ENCODE results near the gene AGMO. TPM values are rescaled to one million over a fixed set of nuclear protein-coding genes. Genes with fewer than 3 reads are reported as not detected.

The AGMO gene
- total and polyA plus RNA-seq, 10 of the 15 experiments (the other 5 are each of a cell fraction or from before 2014, with no cell fraction given) = 0.11 to 0.29 TPM; not detected in 8

DNA sequence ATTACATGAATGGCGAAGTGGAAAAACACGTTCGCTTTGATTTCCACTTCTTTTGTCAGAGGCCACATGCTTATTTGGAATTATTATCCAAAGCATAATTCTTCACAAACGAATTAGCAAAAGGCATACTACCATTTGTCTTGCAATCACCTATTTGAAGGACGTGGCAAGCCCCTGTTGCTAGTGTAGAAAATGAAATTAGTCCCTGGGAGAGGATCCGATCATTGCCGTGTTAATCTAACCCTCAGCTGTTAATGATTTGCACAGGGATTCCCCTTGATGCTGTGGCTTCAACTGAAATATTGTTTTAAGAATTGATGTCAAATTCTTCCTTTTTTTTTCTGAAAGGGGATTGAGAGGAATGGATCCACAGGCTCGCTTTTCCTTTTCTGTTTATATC is 4.6 kb downstream of the AGMO start:
- WGBS (ENCODE audit: insufficient coverage, insufficient replicate concordance, low lambda C conversion rate, missing lambda C conversion rate) = 22% methylated on average over 8 of the region's 8 CpGs
- no peak overlapping the region for H3K4me2 ChIP-seq (ENCODE audit: control insufficient read depth, insufficient read depth)
- SMC1A ChIA-PET (ENCODE audit: uncharacterized antibody, unreplicated experiment) = interaction anchor here (0.7 kb wide), 1 partner anchor 74 kb away, joined by 3 read pairs; no protein-coding TSS in a partner anchor

More for the DNA sequence above, 4.6 kb downstream of the AGMO start:
- in situ Hi-C loops (cut with MboI) (no loop called here), intact Hi-C loops (cut with micrococcal nuclease; ENCODE audit: unreplicated experiment) (loop anchor here (5.0 kb wide), 1 partner anchor 95 kb away; no protein-coding TSS in a partner anchor)
- H3K9ac ChIP-seq (ENCODE audit: control insufficient read depth, insufficient read depth, low read length) = no peak overlapping the region
- FAIRE-seq (no peak), DNase-seq (ENCODE audit: low read depth, low spot score) (no peak), ATAC-seq (peak; percentile 78)
- no peak overlapping the region for H2AFZ ChIP-seq (ENCODE audit: control insufficient read depth, low read depth, low read length)
- H3K4me1 ChIP-seq (ENCODE audit: control insufficient read depth, insufficient read depth, low read length) = no peaks in the 10 kb centered on the region
- H3K9me3 ChIP-seq (replicated peaks; ENCODE audit: control insufficient read depth, insufficient read depth, low read length) = no peaks in the 10 kb centered on the region
- H3K36me3 ChIP-seq (ENCODE audit: control insufficient read depth in 2 of 2, insufficient read depth in 2 of 2, low read length in 1 of 2) = no peaks in the 10 kb centered on the region
- ChIA-PET RAD21 (ENCODE audit: unreplicated experiment) (interaction anchor here (1.0 kb wide), 1 partner anchor 23 kb away, joined by 3 read pairs; no protein-coding TSS in a partner anchor), POLR2A (no interaction called here), CTCF (interaction anchor here (1.0 kb wide), 1 partner anchor 167 kb away, joined by 4 read pairs; no protein-coding TSS in a partner anchor)
- H3K27ac ChIP-seq (ENCODE audit: control insufficient read depth, insufficient read depth) = no peak overlapping the region
- TF ChIP-seq CHD4 (IDR thresholded peaks at IDR 0.05) (no peak), SMARCA5 (IDR thresholded peaks at IDR 0.05) (peak; percentile 49; the same call in 1 of the 2 replicates), NFIC (IDR thresholded peaks at IDR 0.05; ENCODE audit: low read depth, low read length) (no peak), SRF (IDR thresholded peaks at IDR 0.05; ENCODE audit: low read depth in 2 of 2, low read length in 2 of 2) (no peak), CREB1 (IDR thresholded peaks at IDR 0.05; ENCODE audit: low read depth) (no peak), IKZF1 (conservative IDR thresholded peaks at IDR 0.05) (peak; percentile 52), EP300 (IDR thresholded peaks at IDR 0.05; ENCODE audit: borderline replicate concordance in 1 of 2, control insufficient read depth in 1 of 2, low read depth in 2 of 2, low read length in 2 of 2) (0 out of 4 replicates have a peak, but pooled peaks of 1 of the 2 experiments have one; percentile 25), MTA2 (IDR thresholded peaks at IDR 0.05; ENCODE audit: low read depth) (peak; percentile 60; the same call in 1 of the 2 replicates), ZSCAN29 (IDR thresholded peaks at IDR 0.05) (no peak), NBN (IDR thresholded peaks at IDR 0.05) (0 out of 2 replicates have a peak, but pooled peaks have one; percentile 45), RB1 (IDR thresholded peaks at IDR 0.05; ENCODE audit: borderline replicate concordance) (no peak)
- TF ChIP-seq, protein P1, sequence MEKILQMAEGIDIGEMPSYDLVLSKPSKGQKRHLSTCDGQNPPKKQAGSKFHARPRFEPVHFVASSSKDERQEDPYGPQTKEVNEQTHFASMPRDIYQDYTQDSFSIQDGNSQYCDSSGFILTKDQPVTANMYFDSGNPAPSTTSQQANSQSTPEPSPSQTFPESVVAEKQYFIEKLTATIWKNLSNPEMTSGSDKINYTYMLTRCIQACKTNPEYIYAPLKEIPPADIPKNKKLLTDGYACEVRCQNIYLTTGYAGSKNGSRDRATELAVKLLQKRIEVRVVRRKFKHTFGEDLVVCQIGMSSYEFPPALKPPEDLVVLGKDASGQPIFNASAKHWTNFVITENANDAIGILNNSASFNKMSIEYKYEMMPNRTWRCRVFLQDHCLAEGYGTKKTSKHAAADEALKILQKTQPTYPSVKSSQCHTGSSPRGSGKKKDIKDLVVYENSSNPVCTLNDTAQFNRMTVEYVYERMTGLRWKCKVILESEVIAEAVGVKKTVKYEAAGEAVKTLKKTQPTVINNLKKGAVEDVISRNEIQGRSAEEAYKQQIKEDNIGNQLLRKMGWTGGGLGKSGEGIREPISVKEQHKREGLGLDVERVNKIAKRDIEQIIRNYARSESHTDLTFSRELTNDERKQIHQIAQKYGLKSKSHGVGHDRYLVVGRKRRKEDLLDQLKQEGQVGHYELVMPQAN (conservative IDR thresholded peaks at IDR 0.05) = no peak
- TF ChIP-seq, protein P2, sequence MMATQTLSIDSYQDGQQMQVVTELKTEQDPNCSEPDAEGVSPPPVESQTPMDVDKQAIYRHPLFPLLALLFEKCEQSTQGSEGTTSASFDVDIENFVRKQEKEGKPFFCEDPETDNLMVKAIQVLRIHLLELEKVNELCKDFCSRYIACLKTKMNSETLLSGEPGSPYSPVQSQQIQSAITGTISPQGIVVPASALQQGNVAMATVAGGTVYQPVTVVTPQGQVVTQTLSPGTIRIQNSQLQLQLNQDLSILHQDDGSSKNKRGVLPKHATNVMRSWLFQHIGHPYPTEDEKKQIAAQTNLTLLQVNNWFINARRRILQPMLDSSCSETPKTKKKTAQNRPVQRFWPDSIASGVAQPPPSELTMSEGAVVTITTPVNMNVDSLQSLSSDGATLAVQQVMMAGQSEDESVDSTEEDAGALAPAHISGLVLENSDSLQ (IDR thresholded peaks at IDR 0.05) = peak; percentile 58
- TF ChIP-seq, protein P3, sequence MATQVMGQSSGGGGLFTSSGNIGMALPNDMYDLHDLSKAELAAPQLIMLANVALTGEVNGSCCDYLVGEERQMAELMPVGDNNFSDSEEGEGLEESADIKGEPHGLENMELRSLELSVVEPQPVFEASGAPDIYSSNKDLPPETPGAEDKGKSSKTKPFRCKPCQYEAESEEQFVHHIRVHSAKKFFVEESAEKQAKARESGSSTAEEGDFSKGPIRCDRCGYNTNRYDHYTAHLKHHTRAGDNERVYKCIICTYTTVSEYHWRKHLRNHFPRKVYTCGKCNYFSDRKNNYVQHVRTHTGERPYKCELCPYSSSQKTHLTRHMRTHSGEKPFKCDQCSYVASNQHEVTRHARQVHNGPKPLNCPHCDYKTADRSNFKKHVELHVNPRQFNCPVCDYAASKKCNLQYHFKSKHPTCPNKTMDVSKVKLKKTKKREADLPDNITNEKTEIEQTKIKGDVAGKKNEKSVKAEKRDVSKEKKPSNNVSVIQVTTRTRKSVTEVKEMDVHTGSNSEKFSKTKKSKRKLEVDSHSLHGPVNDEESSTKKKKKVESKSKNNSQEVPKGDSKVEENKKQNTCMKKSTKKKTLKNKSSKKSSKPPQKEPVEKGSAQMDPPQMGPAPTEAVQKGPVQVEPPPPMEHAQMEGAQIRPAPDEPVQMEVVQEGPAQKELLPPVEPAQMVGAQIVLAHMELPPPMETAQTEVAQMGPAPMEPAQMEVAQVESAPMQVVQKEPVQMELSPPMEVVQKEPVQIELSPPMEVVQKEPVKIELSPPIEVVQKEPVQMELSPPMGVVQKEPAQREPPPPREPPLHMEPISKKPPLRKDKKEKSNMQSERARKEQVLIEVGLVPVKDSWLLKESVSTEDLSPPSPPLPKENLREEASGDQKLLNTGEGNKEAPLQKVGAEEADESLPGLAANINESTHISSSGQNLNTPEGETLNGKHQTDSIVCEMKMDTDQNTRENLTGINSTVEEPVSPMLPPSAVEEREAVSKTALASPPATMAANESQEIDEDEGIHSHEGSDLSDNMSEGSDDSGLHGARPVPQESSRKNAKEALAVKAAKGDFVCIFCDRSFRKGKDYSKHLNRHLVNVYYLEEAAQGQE (IDR thresholded peaks at IDR 0.05; ENCODE audit: low read depth, low read length) = no peak
- TF ChIP-seq, protein P4, sequence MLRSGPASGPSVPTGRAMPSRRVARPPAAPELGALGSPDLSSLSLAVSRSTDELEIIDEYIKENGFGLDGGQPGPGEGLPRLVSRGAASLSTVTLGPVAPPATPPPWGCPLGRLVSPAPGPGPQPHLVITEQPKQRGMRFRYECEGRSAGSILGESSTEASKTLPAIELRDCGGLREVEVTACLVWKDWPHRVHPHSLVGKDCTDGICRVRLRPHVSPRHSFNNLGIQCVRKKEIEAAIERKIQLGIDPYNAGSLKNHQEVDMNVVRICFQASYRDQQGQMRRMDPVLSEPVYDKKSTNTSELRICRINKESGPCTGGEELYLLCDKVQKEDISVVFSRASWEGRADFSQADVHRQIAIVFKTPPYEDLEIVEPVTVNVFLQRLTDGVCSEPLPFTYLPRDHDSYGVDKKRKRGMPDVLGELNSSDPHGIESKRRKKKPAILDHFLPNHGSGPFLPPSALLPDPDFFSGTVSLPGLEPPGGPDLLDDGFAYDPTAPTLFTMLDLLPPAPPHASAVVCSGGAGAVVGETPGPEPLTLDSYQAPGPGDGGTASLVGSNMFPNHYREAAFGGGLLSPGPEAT (IDR thresholded peaks at IDR 0.05; ENCODE audit: low read depth) = peak; percentile 66
- H3K4me3 ChIP-seq = no peak overlapping the region
- no peaks in the 10 kb centered on the region for H4K20me1 ChIP-seq (ENCODE audit: control insufficient read depth, insufficient read depth)
- H3K79me2 ChIP-seq (ENCODE audit: control insufficient read depth, insufficient read depth, low read length) = no peaks in the 10 kb centered on the region
- H3K27me3 ChIP-seq (replicated peaks in 1 of 2; ENCODE audit: control insufficient read depth in 2 of 2, insufficient read depth in 2 of 2, low read length in 1 of 2) = no peaks in the 10 kb centered on the region
- no TSS peak for BruUV-seq (replicated peaks)

Data from GM12878 (cell line).